Neural crest cell (in vitro differentiated cells): ENCODE measurements around the gene KCNIP1. TPM values are rescaled to one million over a fixed set of nuclear protein-coding genes. Genes with fewer than 3 reads are reported as not detected.

Experiments used
- DNase-seq: peaks from one replicate; pipeline ENCODE4 v3.0.0; 2021; ENCODE audit warnings: low read depth, mixed read lengths, low spot score
- H3K27ac Mint-ChIP-seq: one replicate; pipeline ENCODE4 v1.8.0; 2021; ENCODE audit warnings: mild to moderate bottlenecking, mixed read lengths; ENCODE audit not compliant: unreplicated experiment
- H3K27me3 Mint-ChIP-seq: 2 replicates; pipeline ENCODE4 v1.8.0; 2021; ENCODE audit warnings: low read depth, mild to moderate bottlenecking, mixed read lengths
- H3K36me3 Mint-ChIP-seq: 2 replicates; pipeline ENCODE4 v1.8.0; 2021; ENCODE audit warnings: low read depth, mild to moderate bottlenecking, mixed read lengths
- H3K4me1 Mint-ChIP-seq: 2 replicates; pipeline ENCODE4 v1.8.0; 2021; ENCODE audit warnings: mixed read lengths
- H3K4me3 Mint-ChIP-seq: one replicate; pipeline ENCODE4 v1.8.0; 2021; ENCODE audit warnings: mild to moderate bottlenecking, mixed read lengths
- H3K9me3 Mint-ChIP-seq: 2 replicates; pipeline ENCODE4 v1.8.0; 2021; ENCODE audit warnings: mixed read lengths
- CTCF ChIP-seq: fragments of 200-600 bp; sonication (generic); conservative IDR thresholded peaks from 2 replicates; pipeline ENCODE4 v1.5.0; 2021; ENCODE audit warnings: antibody characterized with exemption, mild to moderate bottlenecking
- total RNA-seq: library from RNA; stranded (reverse); gene quantifications from 2 replicates; pipeline ENCODE4 v1.2.1, GENCODE V29; 2021

The KCNIP1 gene
- total RNA-seq, 1 donor from 2014 or later = 0.96 TPM

GRCh38 chr5:170597109-170597751 is 93.4 kb downstream of the KCNIP1 start:
- peaks cover 67% of the 10 kb centered on the region for H3K27me3 Mint-ChIP-seq
- peak overlapping the region; percentile 53 for H3K27ac Mint-ChIP-seq
- H3K36me3 Mint-ChIP-seq = no peaks in the 10 kb centered on the region
- peaks cover 28% of the 10 kb centered on the region for H3K4me1 Mint-ChIP-seq
- TF ChIP-seq CTCF = no peak
- H3K9me3 Mint-ChIP-seq = no peaks in the 10 kb centered on the region
- H3K4me3 Mint-ChIP-seq = no peak overlapping the region
- no peak for DNase-seq

GRCh38 chr5:170597872-170598271 is 94.1 kb downstream of the KCNIP1 start:
- H3K4me3 Mint-ChIP-seq = no peak overlapping the region
- H3K4me1 Mint-ChIP-seq = peaks cover 28% of the 10 kb centered on the region

GRCh38 chr5:170599756-170600155 is 95.9 kb downstream of the KCNIP1 start:
- Mint-ChIP-seq H3K9me3 (no peaks in the 10 kb centered on the region), H3K36me3 (no peaks in the 10 kb centered on the region)

More at GRCh38 chr5:170597872-170598271, 94.1 kb downstream of the KCNIP1 start:
- peaks cover 67% of the 10 kb centered on the region for H3K27me3 Mint-ChIP-seq
- DNase-seq = no peak
- no peak for TF ChIP-seq CTCF
- H3K36me3 Mint-ChIP-seq = no peaks in the 10 kb centered on the region
- peak overlapping the region; percentile 50 for H3K27ac Mint-ChIP-seq
- no peaks in the 10 kb centered on the region for H3K9me3 Mint-ChIP-seq

DNA sequence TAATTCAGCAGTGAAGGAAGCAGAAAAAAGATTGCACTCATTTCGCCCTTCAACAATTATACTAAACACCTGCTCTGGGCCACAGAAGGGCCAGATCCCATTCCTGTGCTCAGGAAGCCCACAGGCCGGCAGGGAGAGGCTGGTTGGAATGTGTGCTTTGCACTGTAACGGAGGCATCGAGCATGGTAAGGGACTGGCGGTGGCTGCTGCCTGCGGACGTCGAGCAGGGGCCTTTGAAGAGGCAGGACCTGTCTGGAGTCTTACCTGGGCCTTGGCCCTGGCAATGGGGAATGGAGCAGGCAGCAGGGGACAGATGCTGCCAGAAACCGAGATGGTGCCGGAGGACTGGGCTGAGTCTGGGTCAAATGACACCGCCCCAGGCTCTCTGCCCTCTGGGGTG is 97.8 kb downstream of the KCNIP1 start:
- no peak for DNase-seq
- Mint-ChIP-seq H3K36me3 (no peaks in the 10 kb centered on the region), H3K4me3 (no peak overlapping the region), H3K27ac (no peak overlapping the region), H3K27me3 (peaks cover 63% of the 10 kb centered on the region), H3K4me1 (peaks cover 36% of the 10 kb centered on the region), H3K9me3 (no peaks in the 10 kb centered on the region)
- no peak for TF ChIP-seq CTCF

More at GRCh38 chr5:170599756-170600155, 95.9 kb downstream of the KCNIP1 start:
- Mint-ChIP-seq H3K27me3 (peaks cover 64% of the 10 kb centered on the region), H3K4me3 (no peak overlapping the region), H3K4me1 (peaks cover 36% of the 10 kb centered on the region), H3K27ac (no peak overlapping the region)
- no peak for TF ChIP-seq CTCF
- no peak for DNase-seq

DNA sequence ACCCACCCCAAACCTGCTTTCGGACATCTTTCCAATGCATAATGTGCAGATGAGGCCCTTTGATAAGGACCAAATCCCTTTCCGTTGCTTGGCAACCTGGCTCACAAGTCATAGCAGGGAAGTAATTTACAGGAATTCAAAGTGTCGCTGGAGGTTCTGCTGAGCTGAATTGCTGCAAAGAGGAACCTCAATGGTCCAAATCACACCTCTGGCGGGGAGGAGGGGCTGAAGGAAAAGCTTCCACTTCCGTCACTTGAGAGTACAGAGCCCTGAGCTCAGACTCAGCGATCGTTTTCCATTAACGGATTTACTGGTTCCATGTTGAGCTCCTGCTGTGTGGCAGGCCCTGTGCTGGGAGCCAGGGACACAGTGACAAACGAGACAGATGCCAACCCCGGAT is 99.3 kb downstream of the KCNIP1 start:
- Mint-ChIP-seq H3K4me1 (peaks cover 26% of the 10 kb centered on the region), H3K27me3 (peaks cover 60% of the 10 kb centered on the region), H3K9me3 (no peaks in the 10 kb centered on the region), H3K27ac (no peak overlapping the region), H3K36me3 (no peaks in the 10 kb centered on the region), H3K4me3 (no peak overlapping the region)
- no peak for TF ChIP-seq CTCF
- no peak for DNase-seq
